ENCODE measurements around the gene CTXN1.
"Not testable (repeated sequence)": the region's sequence is repeated elsewhere in the genome, so short reads cannot be mapped to it uniquely, and the experiment has no call there.

The CTXN1 gene

DNA sequence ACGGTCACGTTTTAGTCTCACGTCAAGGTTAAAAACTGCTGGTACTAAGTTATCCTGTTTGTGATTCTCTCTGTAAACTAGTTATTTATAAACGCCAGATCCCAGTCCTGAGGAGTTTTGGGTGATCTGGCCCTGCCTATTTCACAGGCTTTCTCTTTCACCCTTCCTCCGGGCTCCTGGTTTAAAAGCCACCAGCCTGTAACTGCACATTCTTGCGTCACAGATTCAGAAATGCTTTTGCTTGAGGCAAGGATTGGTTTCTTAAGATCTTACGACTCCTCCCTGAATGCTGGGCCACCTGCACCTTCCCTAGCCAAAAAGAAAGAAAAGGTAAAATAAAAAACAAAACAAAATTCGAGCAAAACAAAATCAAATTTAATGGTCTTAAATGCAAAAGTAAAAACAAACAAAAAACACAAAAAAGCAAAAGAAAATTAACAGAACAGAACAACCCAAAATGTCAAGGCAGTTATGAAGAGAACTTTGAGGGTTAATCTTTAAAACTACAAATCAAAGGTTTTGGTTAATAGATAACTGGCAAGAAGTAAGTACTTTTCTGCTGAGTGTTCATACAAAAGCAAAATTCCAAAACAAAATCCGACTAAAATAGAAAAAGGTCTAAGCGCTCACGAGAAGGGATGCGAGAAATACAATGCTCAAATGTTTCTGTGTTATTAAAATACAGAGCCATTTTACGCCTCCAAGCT, 36.1 kb upstream of the CTXN1 start:
- Mint-ChIP-seq H3K27me3 (no peaks in the 10 kb centered on the region), H3K4me1 (ENCODE audit: low read depth) (no peaks in the 10 kb centered on the region), H3K36me3 (no peaks in the 10 kb centered on the region)

DNA sequence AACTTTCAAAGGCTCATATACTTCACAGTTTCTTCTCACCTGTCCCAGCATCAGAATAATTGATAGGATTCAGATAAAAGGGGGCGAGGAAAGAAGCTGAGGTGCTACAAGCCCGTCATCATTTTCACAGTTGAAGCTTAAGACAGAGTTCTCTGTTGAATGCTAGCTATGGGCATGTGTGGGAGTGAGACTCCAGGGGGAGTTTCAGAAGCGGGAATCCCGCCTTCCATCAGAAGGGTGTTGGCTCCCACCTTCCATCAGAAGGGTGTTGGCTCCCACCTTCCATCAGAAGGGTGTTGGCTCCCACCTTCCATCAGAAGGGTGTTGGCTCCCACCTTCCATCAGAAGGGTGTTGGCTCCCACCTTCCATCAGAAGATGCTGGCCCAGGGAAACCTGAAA, 35.1 kb upstream of the CTXN1 start:
- not testable (repeated sequence) for H3K27ac Mint-ChIP-seq; H3K9me3 Mint-ChIP-seq (ENCODE audit: low read depth); H3K4me1 Mint-ChIP-seq (ENCODE audit: low read depth); H3K36me3 Mint-ChIP-seq; H3K27me3 Mint-ChIP-seq; H3K4me3 Mint-ChIP-seq

More for the DNA sequence above, 36.1 kb upstream of the CTXN1 start:
- no peak overlapping the region for H3K4me3 Mint-ChIP-seq
- H3K27ac Mint-ChIP-seq = peak overlapping the region; percentile 54
- no peaks in the 10 kb centered on the region for H3K9me3 Mint-ChIP-seq (ENCODE audit: low read depth)

DNA sequence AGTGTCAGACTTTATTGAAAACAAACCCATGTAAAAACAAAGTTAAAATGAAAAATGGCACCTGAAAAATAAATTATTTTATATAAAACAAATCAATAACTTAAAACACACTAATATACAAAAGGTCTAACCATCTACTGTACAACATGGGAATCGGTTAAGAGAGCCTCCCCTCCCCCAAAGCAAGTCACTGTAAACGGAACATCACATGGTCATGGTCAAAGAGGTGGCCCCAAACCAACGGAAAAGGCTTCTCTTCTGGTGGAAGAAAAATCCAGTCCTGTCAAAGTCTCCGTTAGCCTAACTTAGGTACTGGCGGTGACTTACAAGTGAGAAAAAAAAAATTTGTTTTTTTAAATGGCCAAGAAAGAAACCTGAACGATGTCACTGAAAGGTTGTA, 33.3 kb upstream of the CTXN1 start:
- Mint-ChIP-seq H3K4me1 (ENCODE audit: low read depth) (no peaks in the 10 kb centered on the region), H3K9me3 (ENCODE audit: low read depth) (no peaks in the 10 kb centered on the region)

DNA sequence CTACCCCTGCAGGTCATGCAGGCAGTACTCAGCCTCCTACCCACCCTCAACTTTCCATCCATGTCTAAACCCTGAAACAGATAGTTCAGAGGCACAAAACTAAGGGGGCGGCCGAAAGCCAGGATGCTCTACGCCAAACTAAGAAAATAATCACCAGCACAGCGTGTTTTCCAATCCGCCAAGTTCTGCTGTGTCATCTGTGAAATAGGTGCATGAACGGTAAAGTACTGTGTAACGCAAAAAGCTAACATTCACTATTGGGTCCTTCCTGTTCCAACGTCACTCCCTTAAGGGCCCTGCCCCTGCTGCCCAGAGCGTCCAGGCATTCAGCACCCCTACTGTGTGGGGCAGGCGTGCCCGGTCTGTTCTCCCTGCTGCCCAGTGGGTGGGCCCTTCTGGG, 29.8 kb upstream of the CTXN1 start:
- Mint-ChIP-seq H3K27ac (no peak overlapping the region), H3K27me3 (no peaks in the 10 kb centered on the region), H3K9me3 (ENCODE audit: low read depth) (no peaks in the 10 kb centered on the region), H3K36me3 (no peaks in the 10 kb centered on the region), H3K4me1 (ENCODE audit: low read depth) (no peaks in the 10 kb centered on the region), H3K4me3 (no peak overlapping the region)

More for the DNA sequence above, 33.3 kb upstream of the CTXN1 start:
- Mint-ChIP-seq H3K27me3 (no peaks in the 10 kb centered on the region), H3K27ac (no peak overlapping the region), H3K36me3 (no peaks in the 10 kb centered on the region), H3K4me3 (no peak overlapping the region)

DNA sequence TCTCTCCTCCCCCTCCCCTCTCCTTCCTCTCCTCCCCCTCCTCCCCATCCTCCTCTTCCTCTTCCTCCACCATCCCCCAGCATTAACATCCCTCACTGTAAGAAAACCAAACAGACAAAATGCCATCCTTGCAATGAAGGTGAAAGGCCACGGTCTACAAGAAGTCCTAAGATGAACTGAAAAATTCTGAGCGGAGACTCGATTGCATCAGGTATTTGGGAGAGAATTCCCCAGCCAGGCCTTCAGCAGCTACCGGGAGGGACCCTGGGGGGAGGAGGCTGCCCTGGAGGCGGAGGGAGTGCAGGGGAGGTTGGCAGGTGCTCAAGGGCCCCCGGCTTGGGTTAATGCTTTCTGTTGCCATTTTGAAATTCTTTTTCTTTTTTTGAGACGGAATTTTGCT, 27.6 kb upstream of the CTXN1 start:
- Mint-ChIP-seq H3K4me3 (no peak overlapping the region), H3K27ac (no peak overlapping the region), H3K36me3 (no peaks in the 10 kb centered on the region), H3K4me1 (ENCODE audit: low read depth) (no peaks in the 10 kb centered on the region), H3K9me3 (ENCODE audit: low read depth) (no peaks in the 10 kb centered on the region), H3K27me3 (no peaks in the 10 kb centered on the region)

DNA sequence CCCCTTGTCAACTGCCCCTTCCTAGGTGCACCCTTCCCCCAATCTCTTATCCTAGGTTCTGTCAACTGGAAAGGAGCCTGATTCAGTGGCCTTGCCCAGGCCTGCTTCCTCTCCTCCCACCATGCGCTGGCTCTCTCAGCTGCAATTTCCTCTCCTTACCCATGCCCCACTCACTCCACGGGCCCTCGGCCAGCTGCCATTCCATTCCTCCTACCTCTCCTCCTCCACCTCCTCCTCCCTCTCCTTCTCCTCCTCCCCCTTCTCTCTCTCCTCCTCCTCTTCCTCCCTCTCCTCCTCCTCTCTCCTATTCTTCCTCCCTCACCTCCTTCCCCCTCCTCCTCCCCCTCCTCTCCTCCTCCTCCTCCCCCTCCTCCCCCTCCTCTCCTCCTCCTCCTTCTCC, 27.1 kb upstream of the CTXN1 start:
- Mint-ChIP-seq H3K9me3 (ENCODE audit: low read depth) (no peaks in the 10 kb centered on the region), H3K27ac (no peak overlapping the region), H3K4me3 (no peak overlapping the region), H3K4me1 (ENCODE audit: low read depth) (no peaks in the 10 kb centered on the region), H3K27me3 (no peaks in the 10 kb centered on the region), H3K36me3 (no peaks in the 10 kb centered on the region)

DNA sequence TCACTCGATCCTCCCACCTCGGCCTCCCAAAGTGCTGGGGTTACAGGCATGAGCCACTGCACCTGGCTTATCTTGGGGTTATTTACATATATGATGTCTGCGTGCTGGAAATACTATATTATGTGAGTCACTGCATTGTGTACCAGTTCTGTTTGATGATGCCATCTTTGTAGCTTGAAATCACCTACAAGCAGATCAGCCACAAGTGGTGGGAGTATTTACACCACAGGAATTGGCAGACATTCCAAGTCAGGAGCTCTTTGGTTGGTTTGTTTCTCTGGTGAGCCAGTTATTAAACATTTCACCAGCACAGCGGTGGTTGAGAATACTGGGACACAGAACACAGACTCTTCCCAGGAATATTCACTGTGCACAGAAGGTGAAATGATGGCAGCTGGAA, 22.0 kb upstream of the CTXN1 start:
- Mint-ChIP-seq H3K27ac (no peak overlapping the region), H3K9me3 (ENCODE audit: low read depth) (no peaks in the 10 kb centered on the region), H3K36me3 (no peaks in the 10 kb centered on the region), H3K27me3 (no peaks in the 10 kb centered on the region), H3K4me3 (no peak overlapping the region), H3K4me1 (ENCODE audit: low read depth) (peaks cover 13% of the 10 kb centered on the region)

DNA sequence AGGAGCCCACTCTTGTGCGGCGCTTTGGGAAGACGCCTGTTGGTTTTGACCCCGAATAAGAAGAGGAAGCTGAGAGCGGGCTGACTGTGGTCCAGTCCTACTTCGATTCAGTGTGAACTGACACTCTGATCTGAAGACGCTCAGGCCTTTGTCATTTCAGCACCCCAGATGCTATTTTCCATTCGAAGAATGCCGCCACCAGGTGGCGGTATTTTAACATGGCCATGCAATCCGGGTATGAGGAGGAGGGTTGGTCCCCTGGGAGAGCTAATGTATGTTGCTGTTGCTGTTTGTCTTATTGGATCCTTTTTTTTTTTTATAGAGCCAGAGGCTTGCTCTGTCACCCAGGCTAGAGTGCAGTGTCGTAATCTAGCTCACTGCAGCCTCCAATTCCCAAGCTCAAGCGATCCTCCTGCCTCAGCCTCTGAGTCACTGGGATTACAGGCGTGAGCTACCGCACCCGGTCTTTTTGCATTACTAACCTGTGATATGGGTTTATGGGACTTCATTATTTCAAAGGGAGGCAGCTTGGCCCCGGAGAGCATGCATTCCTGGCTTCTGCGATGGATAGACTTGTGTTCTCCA, 18.3 kb upstream of the CTXN1 start:
- Mint-ChIP-seq H3K36me3 (no peaks in the 10 kb centered on the region), H3K4me3 (peak overlapping the region; percentile 97), H3K27ac (peak overlapping the region; percentile 99), H3K9me3 (ENCODE audit: low read depth) (no peaks in the 10 kb centered on the region), H3K27me3 (no peaks in the 10 kb centered on the region), H3K4me1 (ENCODE audit: low read depth) (peaks cover 34% of the 10 kb centered on the region)

DNA sequence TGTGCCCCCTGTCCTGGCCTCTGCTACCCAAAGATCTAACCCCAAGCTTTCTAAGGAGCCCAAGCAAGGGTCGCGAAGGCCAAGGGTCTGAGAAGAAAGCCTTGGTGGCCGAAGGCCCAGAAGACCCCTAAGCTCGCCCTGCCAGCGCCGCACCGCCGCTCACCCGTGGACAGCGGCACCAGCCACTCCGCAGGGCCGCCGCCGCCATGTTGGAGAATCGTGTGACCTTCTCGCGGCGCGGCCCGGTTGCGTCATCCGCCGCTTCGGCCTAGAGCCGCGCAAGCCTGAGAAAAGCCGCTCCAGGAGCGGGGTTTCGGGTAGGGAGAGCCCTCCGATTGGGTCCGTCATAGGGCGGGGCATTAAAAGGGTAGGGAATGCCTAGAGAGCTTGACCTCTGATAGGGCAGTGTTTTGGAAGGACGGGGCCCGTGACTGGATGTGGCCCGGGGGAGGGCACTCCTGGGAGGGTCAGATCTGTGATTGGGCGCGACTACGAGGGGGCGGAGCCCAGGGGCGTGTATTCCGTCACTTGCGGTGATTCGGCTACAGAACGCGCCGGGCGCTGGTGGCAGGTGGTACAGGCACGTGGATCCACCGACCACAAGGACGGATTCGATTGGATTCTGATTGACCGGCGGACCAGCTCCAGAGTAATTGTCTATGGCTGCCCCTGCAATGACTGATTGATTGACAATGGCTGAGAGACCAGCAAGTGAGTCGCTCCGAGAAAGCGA, 17.7 kb upstream of the CTXN1 start, which contains the start of gene TIMM44:
Gene TIMM44, minus strand, starts transcription at position 223 of the 733 bp plus-strand sequence. Its CDS starts 15 bp downstream, at position 208.
- peaks cover 37% of the 10 kb centered on the region for H3K4me1 Mint-ChIP-seq (ENCODE audit: low read depth)

DNA sequence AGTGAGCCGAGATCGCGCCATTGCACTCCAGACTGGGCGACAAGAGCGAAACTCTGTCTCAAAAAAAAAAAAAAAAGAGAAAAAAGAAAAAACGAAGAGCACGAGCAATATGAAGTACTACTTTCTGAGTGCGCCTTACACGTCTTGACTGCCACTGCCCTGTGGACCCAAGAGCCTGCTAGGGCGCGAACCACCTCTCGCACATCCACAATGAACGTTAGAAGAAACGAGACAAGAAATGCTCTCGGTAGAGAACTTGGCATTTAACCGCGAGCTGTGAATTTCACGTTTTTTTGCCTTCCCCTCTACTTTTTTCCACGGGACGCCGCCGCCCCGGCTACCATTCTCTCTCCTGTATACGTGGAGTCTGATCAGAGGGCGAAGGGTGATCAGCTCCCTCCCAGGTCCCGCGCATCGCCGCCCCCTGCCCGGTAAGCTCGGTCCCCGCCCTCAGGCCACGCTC, 17.1 kb upstream of the CTXN1 start:
- no peaks in the 10 kb centered on the region for H3K9me3 Mint-ChIP-seq (ENCODE audit: low read depth)
- peak overlapping the region; percentile 99 for H3K27ac Mint-ChIP-seq
- H3K27me3 Mint-ChIP-seq = no peaks in the 10 kb centered on the region
- H3K4me1 Mint-ChIP-seq (ENCODE audit: low read depth) = peaks cover 37% of the 10 kb centered on the region
- H3K4me3 Mint-ChIP-seq = peak overlapping the region; percentile 97
- peaks cover 4% of the 10 kb centered on the region for H3K36me3 Mint-ChIP-seq

More for the DNA sequence above, 17.7 kb upstream of the CTXN1 start, which contains the start of gene TIMM44:
- H3K4me3 Mint-ChIP-seq = peak within 1 kb of the TSS; percentile 97
- H3K27me3 Mint-ChIP-seq = no peaks in the 10 kb centered on the region
- peaks cover 4% of the 10 kb centered on the region for H3K36me3 Mint-ChIP-seq
- H3K9me3 Mint-ChIP-seq (ENCODE audit: low read depth) = no peaks in the 10 kb centered on the region
- peak within 1 kb of the TSS; percentile 99 for H3K27ac Mint-ChIP-seq

DNA sequence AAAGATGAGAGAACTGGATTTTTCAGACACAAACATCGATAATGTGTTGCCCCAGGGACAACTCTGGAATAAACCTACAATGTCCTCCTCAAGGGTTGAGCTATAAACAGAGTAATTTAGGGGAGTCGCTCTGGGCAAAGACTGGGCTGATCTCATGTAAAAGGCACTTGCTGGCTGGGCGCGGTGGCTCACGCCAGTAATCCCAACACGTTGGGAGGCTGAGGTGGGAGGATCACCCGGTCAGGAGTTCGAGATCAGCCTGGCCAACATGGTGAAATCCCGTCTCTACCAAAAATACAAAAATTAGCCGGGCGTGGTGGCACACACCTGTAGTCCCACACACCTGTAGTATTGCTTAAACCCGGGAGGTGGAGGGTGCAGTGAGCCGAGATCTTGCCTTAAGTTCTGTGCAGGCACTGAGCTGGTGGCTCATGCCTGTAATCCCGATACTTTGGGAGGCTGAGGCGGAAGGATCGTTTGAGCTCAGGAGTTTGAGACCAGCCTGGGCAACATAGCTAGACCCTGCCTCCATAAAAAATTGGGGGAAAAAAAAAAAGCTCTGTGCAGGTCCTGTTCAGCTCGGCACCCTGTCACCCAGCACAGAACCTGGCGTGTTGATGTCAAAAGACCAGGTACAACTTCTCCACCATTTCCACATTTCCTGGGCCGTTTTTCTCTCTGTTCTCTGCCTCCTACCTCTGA, 16.1 kb upstream of the CTXN1 start:
- Mint-ChIP-seq H3K4me3 (peak overlapping the region; percentile 97), H3K9me3 (ENCODE audit: low read depth) (no peaks in the 10 kb centered on the region), H3K27me3 (no peaks in the 10 kb centered on the region), H3K36me3 (peaks cover 4% of the 10 kb centered on the region), H3K27ac (peak overlapping the region; percentile 68), H3K4me1 (ENCODE audit: low read depth) (peaks cover 37% of the 10 kb centered on the region)

DNA sequence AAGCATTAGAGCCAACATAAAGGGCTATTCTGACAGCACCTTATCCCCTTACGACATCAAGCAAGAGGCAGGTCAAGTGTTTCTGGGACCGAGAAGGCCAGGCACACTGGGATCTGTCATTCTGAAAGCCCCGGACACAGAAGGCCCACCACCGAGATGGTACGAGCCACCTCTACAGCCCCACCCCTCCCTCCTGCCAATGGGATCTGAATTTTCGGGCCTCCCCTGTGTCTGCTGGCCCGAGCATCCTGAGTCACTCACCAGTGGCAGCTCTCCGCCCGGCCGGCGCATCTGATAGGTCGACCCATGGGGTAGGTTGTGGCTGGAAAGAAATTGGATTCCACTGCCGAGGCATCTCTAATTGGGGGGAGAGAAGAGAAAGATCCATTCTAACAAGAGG, 14.9 kb upstream of the CTXN1 start:
- Mint-ChIP-seq H3K9me3 (ENCODE audit: low read depth) (no peaks in the 10 kb centered on the region), H3K4me1 (ENCODE audit: low read depth) (peaks cover 37% of the 10 kb centered on the region), H3K36me3 (peaks cover 4% of the 10 kb centered on the region), H3K27ac (no peak overlapping the region), H3K4me3 (peak overlapping the region; percentile 52), H3K27me3 (no peaks in the 10 kb centered on the region)

DNA sequence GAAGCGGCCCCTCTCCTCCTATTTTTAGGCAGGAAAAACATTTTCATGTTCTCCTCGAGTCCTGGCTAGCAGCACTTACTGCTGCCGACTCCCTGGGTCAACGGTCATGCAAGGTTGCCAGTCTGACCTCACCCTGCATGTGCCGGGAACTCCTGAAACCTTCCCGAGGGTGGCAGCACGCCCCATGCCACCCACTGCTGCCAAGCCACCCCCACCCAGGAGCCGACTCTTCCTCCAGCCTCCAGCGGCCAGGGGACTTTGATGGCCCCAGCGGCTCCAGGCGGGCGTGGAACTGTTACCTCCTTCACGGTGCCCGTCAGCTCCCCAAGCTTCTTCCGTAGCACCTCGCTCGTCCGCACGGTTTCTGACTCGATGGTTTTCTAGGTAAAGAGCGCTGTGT, 8.8 kb upstream of the CTXN1 start:
- Mint-ChIP-seq H3K36me3 (peaks cover 4% of the 10 kb centered on the region), H3K4me3 (no peak overlapping the region), H3K4me1 (ENCODE audit: low read depth) (peaks cover 4% of the 10 kb centered on the region), H3K27ac (no peak overlapping the region), H3K27me3 (no peaks in the 10 kb centered on the region), H3K9me3 (ENCODE audit: low read depth) (no peaks in the 10 kb centered on the region)

DNA sequence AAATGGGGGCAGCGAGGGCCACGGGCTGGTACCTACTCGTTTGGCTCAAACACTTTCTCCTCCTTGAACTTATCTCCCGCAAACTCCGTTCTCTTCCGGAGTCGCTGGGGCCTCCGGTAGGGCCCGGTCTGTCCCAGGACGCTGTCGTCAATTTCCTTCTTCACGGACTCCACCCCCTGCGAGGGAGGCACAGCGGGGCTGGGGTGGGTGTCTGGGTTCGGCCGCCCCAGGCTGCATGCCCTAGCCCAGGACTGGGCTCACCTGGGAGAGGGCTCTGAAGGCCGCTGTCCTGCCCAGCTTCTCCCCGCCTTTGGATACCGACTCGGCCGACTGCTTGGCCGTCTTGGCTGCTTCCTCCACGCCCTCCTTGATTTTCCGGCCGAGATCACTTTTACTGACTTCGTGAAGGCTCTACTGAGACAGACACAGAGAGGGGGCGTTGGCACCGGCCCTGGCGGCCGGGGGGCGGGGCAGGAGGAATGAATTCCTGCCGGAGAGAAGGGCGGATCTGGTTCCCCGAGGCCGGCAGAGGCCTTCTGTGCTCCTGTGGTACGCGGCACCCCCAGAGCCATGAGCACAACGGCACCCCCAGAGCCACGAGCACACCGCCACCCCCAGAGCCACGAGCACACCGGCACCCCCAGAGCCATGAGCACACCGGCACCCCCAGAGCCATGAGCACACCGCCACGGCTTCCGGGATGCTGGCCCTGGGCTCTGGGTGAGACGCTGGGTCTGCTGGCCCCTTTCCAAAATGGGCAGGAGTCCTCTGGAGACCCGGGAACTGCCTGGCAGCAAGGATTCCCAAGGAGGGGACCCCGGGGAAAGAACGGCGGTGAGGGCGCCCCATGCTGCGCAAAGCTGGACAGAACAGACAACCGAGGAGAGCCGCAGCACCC, 8.1 kb upstream of the CTXN1 start:
- Mint-ChIP-seq H3K4me1 (ENCODE audit: low read depth) (peaks cover 6% of the 10 kb centered on the region), H3K4me3 (no peak overlapping the region), H3K9me3 (ENCODE audit: low read depth) (no peaks in the 10 kb centered on the region), H3K27ac (no peak overlapping the region), H3K36me3 (peaks cover 4% of the 10 kb centered on the region), H3K27me3 (no peaks in the 10 kb centered on the region)
